SK-N-SH treated with all-trans-retinoic acid at 6 μM for 48 hours (cell line): Measurements from ENCODE around the gene PROK2.

Experiments used
- ZNF565 ChIP-seq: fragments of 450-650 bp; formaldehyde crosslinking; conservative IDR thresholded peaks from 2 replicates; pipeline ENCODE4 v1.5.0; 2020; ENCODE audit warnings: low read depth, mild to moderate bottlenecking, moderate library complexity
- TF ChIP-seq, protein P1 (sequence below): fragments of 250-450 bp; sonication (Bioruptor Pico); IDR thresholded peaks from 2 replicates; pipeline ENCODE4 v1.8.0; 2020; ENCODE audit warnings: mild to moderate bottlenecking, moderate library complexity, borderline replicate concordance
- TF ChIP-seq, protein P2 (sequence below): fragments of 250-450 bp; sonication (Bioruptor Pico); IDR thresholded peaks from 2 replicates; pipeline ENCODE4 v1.5.1; 2021; ENCODE audit warnings: mild to moderate bottlenecking, moderate library complexity

DNA sequence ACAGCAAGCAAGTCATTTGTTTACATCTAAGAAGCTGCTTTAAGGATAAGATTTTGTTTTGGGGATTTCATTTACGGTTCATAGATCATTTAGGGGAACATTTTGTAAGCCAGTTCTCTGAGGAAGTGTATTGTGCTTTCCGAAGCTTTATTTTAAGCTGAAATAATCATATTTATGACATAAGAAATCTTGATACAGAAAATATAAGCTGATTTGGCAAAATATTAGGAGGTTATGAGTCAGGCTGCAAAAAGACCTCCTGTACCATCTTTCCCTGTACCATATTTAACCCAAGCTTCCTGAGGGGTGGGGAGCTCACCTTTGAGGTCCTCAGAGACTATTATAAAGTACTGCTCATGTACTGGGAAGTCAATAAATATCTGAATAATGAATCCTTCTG is 51.6 kb downstream of the PROK2 start:
- TF ChIP-seq, protein P1, sequence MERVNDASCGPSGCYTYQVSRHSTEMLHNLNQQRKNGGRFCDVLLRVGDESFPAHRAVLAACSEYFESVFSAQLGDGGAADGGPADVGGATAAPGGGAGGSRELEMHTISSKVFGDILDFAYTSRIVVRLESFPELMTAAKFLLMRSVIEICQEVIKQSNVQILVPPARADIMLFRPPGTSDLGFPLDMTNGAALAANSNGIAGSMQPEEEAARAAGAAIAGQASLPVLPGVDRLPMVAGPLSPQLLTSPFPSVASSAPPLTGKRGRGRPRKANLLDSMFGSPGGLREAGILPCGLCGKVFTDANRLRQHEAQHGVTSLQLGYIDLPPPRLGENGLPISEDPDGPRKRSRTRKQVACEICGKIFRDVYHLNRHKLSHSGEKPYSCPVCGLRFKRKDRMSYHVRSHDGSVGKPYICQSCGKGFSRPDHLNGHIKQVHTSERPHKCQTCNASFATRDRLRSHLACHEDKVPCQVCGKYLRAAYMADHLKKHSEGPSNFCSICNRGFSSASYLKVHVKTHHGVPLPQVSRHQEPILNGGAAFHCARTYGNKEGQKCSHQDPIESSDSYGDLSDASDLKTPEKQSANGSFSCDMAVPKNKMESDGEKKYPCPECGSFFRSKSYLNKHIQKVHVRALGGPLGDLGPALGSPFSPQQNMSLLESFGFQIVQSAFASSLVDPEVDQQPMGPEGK, result no peak
- TF ChIP-seq, protein P2, sequence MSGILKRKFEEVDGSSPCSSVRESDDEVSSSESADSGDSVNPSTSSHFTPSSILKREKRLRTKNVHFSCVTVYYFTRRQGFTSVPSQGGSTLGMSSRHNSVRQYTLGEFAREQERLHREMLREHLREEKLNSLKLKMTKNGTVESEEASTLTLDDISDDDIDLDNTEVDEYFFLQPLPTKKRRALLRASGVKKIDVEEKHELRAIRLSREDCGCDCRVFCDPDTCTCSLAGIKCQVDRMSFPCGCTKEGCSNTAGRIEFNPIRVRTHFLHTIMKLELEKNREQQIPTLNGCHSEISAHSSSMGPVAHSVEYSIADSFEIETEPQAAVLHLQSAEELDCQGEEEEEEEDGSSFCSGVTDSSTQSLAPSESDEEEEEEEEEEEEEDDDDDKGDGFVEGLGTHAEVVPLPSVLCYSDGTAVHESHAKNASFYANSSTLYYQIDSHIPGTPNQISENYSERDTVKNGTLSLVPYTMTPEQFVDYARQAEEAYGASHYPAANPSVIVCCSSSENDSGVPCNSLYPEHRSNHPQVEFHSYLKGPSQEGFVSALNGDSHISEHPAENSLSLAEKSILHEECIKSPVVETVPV, result no peak
- TF ChIP-seq ZNF565 (CRISPR knock-in tag), result no peak
